C4-2B (cell line): ENCODE measurements around the gene GPAM.

Experiments used
- H3K27ac ChIP-seq: fragments of 450-650 bp; 2 replicates; pipeline ENCODE4 v1.5.1; 2017
- ZFX ChIP-seq: fragments of 450-650 bp; IDR thresholded peaks from 2 replicates; pipeline ENCODE4 v1.6.1; 2017
- TF ChIP-seq, protein P1 (sequence below): fragments of 450-650 bp; conservative IDR thresholded peaks from 2 replicates; pipeline ENCODE4 v1.5.1; 2017; ENCODE audit warnings: mild to moderate bottlenecking

GPAM gene

DNA sequence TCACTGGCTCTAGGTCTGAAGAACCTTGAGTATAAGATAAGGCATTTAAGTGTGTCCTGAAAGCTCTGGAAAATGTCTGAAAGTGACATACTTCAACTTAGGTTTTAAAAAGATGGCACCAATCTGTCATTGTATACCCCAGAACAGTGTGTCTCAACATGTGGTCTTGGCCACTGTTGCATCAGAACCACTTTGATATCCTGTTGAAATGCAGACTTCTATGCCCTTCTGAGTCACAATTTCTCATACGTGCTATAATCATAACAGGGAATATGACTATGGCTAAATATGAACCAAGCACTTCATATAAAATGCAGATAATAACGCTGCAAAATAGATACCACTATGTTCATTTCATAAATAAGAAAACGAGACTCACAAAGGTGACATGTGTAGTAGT, 38.0 kb upstream of the GPAM start:
- H3K27ac ChIP-seq = no peak overlapping the region
- TF ChIP-seq, protein P1, sequence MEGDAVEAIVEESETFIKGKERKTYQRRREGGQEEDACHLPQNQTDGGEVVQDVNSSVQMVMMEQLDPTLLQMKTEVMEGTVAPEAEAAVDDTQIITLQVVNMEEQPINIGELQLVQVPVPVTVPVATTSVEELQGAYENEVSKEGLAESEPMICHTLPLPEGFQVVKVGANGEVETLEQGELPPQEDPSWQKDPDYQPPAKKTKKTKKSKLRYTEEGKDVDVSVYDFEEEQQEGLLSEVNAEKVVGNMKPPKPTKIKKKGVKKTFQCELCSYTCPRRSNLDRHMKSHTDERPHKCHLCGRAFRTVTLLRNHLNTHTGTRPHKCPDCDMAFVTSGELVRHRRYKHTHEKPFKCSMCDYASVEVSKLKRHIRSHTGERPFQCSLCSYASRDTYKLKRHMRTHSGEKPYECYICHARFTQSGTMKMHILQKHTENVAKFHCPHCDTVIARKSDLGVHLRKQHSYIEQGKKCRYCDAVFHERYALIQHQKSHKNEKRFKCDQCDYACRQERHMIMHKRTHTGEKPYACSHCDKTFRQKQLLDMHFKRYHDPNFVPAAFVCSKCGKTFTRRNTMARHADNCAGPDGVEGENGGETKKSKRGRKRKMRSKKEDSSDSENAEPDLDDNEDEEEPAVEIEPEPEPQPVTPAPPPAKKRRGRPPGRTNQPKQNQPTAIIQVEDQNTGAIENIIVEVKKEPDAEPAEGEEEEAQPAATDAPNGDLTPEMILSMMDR = no peak
- TF ChIP-seq ZFX = no peak

DNA sequence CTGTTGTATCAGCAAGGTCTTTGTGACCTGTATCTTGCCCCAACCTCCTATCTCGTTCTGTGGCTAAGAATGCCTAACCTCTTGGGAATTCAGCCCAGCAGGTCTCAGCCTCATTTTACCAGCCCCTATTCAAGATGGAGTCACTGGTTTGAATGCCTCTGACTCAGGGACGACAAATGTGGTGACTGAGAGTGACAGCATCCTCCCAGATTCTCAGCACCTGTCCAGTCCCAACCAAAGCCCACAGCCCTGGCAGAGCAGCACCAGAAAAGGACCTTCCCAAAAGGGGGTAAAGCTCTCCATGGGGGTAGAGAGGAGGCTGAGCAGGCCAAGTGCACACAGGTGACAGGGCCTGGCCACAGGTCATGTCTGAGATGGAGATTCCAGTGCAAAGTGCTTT, 35.4 kb upstream of the GPAM start:
- TF ChIP-seq, protein P1 = no peak
- TF ChIP-seq ZFX = no peak
- no peak overlapping the region for H3K27ac ChIP-seq

DNA sequence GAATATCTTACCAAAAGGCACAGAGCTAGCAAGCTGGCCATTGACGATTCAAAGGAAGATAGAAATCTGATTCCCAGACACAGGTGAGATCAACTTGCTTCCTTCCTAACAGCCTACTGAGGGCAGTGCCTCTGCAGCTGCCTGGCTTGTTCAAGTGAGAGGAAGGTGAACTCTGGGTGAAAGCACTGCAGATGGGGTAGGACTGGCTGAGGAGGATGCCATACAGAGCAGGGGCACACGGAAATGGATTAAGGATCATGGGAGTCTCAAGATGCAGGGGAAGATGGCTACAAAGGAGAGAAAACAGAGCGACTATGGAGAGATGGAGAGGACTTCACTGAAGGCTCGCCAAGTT, 34.4 kb upstream of the GPAM start:
- H3K27ac ChIP-seq = no peak overlapping the region
- TF ChIP-seq, protein P1 = no peak
- no peak for TF ChIP-seq ZFX

DNA sequence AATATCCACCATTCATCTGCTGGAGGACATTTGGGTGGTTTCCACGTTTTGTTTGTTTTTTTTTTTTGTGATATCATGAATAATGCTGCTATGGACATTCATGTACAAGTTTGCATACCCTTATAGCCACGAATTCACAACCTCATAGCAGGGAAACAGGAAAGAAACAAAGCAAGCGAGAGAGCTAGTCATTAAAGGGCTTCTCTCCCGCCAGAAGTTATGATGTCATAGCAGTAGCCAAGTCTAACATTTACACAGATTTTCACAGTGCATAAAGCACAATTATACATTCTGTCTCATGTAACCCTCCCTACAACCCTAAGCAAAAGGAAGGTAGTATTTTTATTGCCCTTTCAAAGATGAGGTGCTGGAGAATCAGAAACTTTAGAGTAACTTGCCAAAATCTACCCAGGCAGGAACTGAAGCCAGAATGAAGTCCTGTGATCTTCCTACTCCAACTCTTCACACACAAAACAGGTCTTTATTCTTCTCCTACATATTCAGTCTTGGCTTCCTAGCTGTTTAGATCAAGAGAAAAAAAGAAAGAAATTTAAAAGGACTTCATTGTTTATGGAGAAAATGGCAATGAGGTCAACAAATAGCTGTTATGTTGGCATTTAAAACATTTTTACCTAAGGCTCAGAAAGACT, 33.9 kb upstream of the GPAM start:
- no peak for TF ChIP-seq ZFX
- TF ChIP-seq, protein P1 = no peak
- H3K27ac ChIP-seq = no peak overlapping the region

DNA sequence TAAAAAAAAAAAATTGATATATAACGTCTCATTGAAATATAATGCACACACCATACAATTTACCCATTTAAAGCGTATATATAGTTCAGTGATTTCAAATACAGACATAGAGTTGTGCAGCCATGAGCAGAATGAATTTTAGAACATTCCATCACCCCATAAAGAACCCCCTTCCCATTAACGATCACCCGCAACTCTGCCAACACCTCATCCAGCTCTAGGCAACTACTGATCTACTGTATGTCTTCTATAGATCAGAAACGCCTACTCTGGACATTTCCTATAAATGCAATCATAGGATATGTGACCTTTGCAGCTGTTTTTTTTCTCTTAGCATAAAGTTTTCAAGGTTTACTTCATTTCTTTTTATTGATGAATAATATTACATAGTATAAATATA, 33.4 kb upstream of the GPAM start:
- H3K27ac ChIP-seq = no peak overlapping the region
- TF ChIP-seq, protein P1 = no peak
- TF ChIP-seq ZFX = no peak

DNA sequence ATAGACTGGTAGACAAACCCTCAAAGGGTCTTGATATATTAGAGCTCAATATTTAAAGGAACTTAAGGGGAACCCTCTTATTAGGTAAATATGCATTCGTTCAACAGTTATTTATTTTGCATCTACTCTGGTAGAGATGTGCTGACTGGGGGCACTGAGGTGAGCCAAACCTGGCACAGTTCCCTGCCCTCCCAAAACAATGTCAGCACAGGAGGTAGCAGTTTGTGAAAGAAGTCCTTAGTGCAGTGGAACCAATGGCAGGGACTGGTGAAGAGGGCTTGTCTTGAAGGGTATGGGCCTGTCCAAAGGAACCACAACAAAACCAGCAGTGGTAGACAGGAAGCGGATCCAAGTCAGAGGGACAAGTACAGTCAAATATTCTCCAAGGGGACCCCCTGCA, 32.6 kb upstream of the GPAM start:
- TF ChIP-seq, protein P1 = no peak
- TF ChIP-seq ZFX = no peak
- no peak overlapping the region for H3K27ac ChIP-seq

DNA sequence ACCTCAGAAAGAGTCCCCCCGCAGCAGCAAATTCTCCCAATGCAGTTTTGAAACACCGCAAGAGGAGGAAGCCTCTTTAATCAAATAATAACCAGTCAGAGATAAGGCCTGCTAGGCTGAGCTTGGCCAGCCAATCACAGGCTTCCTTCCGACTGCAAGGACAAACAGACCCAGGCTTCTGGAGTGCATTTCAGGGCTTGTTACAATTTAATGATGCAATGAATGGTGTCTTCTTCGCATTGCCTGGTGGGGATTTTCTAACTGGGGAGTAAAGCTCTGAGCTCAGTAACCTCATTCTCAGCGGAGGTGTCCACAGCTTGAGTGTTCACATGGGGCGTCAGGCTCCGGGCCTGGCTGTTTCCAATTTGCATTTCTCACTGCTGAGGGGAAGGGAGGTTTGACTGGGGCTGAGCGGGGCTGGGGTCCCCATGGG, 31.8 kb upstream of the GPAM start:
- no peak for TF ChIP-seq ZFX
- TF ChIP-seq, protein P1 = no peak
- H3K27ac ChIP-seq = no peak overlapping the region
